ENCODE results near the gene DPH6. TPM values are rescaled to one million over a fixed set of nuclear protein-coding genes. Genes with fewer than 3 reads are reported as not detected.
"Not testable (repeated sequence)": the region's sequence is repeated elsewhere in the genome, so short reads cannot be mapped to it uniquely, and the experiment has no call there.

The DPH6 gene
- total RNA-seq, 4 donors from 2014 or later, result 7.7 to 12.9 (median 8.5) TPM

GRCh38 chr15:35330048-35330695 lies 215.8 kb downstream of the DPH6 start:
- H3K27me3 ChIP-seq, result no peaks in the 10 kb centered on the region
- 81% methylated on average over 6 of the region's 6 CpGs for WGBS
- no peaks in the 10 kb centered on the region for H3K36me3 ChIP-seq

GRCh38 chr15:35329521-35329961 lies 216.4 kb downstream of the DPH6 start:
- no peaks in the 10 kb centered on the region for H3K36me3 ChIP-seq
- no peaks in the 10 kb centered on the region for H3K27me3 ChIP-seq
- H3K27ac ChIP-seq (replicated peaks in 1 of 4), result no peak overlapping the region
- no peak for TF ChIP-seq EP300 (IDR thresholded peaks at IDR 0.05)
- TF ChIP-seq CTCF (IDR thresholded peaks at IDR 0.05), result no peak
- TF ChIP-seq POLR2A (IDR thresholded peaks at IDR 0.05; ENCODE audit: low read depth), result no peak
- no peak for TF ChIP-seq POLR2AphosphoS5 (IDR thresholded peaks at IDR 0.05)
- no peak for DNase-seq (ENCODE audit: extremely low spot score)
- no peak overlapping the region for H3K4me3 ChIP-seq
- no peaks in the 10 kb centered on the region for H3K4me1 ChIP-seq
- WGBS, result 73% methylated on average over 1 of the region's 1 CpG
- H3K9me3 ChIP-seq, result no peaks in the 10 kb centered on the region
- intact Hi-C loops (cut with DNase I), result no loop called here

More at GRCh38 chr15:35330048-35330695, 215.8 kb downstream of the DPH6 start:
- intact Hi-C loops (cut with DNase I), result no loop called here
- Histone ChIP-seq H3K4me3 (no peak overlapping the region), H3K9me3 (no peaks in the 10 kb centered on the region), H3K4me1 (no peaks in the 10 kb centered on the region), H3K27ac (replicated peaks in 1 of 4) (no peak overlapping the region)
- TF ChIP-seq POLR2A (IDR thresholded peaks at IDR 0.05; ENCODE audit: low read depth) (no peak), CTCF (IDR thresholded peaks at IDR 0.05) (no peak), EP300 (IDR thresholded peaks at IDR 0.05) (no peak)
- no peak for DNase-seq (ENCODE audit: extremely low spot score)

GRCh38 chr15:35328836-35329235 lies 217.1 kb downstream of the DPH6 start:
- H3K9me3 ChIP-seq; H3K4me3 ChIP-seq; H3K27ac ChIP-seq (replicated peaks in 1 of 4); H3K36me3 ChIP-seq; DNase-seq (ENCODE audit: extremely low spot score); H3K27me3 ChIP-seq; intact Hi-C loops (cut with DNase I); H3K4me1 ChIP-seq: not testable (repeated sequence)
- WGBS, result 87% methylated on average over 4 of the region's 4 CpGs

GRCh38 chr15:35327789-35328188 lies 218.2 kb downstream of the DPH6 start:
- Histone ChIP-seq H3K36me3 (no peaks in the 10 kb centered on the region), H3K9me3 (no peaks in the 10 kb centered on the region), H3K27ac (replicated peaks in 1 of 4) (no peak overlapping the region), H3K4me1 (no peaks in the 10 kb centered on the region), H3K4me3 (no peak overlapping the region), H3K27me3 (no peaks in the 10 kb centered on the region)
- WGBS, result 96% methylated on average over 2 of the region's 2 CpGs
- intact Hi-C loops (cut with DNase I), result no loop called here
- no peak for TF ChIP-seq POLR2AphosphoS5 (IDR thresholded peaks at IDR 0.05)
- no peak for TF ChIP-seq CTCF (IDR thresholded peaks at IDR 0.05)
- no peak for DNase-seq (ENCODE audit: extremely low spot score)

- Histone ChIP-seq H3K4me3 (no peak overlapping the region), H3K27ac (replicated peaks in 1 of 4) (no peak overlapping the region), H3K36me3 (no peaks in the 10 kb centered on the region), H3K27me3 (no peaks in the 10 kb centered on the region), H3K4me1 (no peaks in the 10 kb centered on the region), H3K9me3 (no peaks in the 10 kb centered on the region)
- intact Hi-C loops (cut with DNase I), result no loop called here
- no peak for TF ChIP-seq CTCF (IDR thresholded peaks at IDR 0.05)
- TF ChIP-seq EP300 (IDR thresholded peaks at IDR 0.05), result no peak
- no peak for TF ChIP-seq POLR2AphosphoS5 (IDR thresholded peaks at IDR 0.05)
- TF ChIP-seq POLR2A (IDR thresholded peaks at IDR 0.05; ENCODE audit: low read depth), result no peak
- DNase-seq (ENCODE audit: extremely low spot score), result no peak
- 89% methylated on average over 3 of the region's 3 CpGs for WGBS
Measured at GRCh38 chr15:35325374-35325941, 220.5 kb downstream of the DPH6 start.

Measured in esophagus muscularis mucosa (tissue), 4 donors.